HG02763 (cell line): ENCODE results near the gene SLX9.

Experiments used
- ATAC-seq: cut with Tn5 transposase; IDR thresholded peaks from one replicate; pipeline ENCODE4 v1.9.1; 2021; ENCODE audit warnings: mild to moderate bottlenecking, moderate library complexity; ENCODE audit not compliant: unreplicated experiment

Gene SLX9

GRCh38 chr21:44987886-44988606, 48.2 kb downstream of the SLX9 start:
- no peak for ATAC-seq

GRCh38 chr21:44988607-44989536, 49.0 kb downstream of the SLX9 start:
- no peak for ATAC-seq

DNA sequence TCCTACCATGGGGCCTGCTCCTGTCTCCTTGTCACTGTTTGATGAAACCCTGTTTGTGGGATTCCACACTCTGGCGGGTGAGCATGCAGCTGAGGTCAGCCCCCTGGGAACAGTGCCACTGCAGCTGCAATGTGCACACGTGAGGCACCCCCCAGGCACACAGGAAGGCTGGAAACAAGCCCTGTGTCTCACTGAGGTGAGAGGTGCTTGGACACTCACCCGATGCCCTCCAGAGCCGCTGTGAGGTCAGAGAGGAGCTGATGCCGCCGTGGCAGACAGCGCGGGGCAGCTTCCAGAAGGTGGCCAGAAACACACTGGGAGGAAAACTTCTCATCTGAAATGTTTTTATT, 49.7 kb downstream of the SLX9 start:
- ATAC-seq = no peak

DNA sequence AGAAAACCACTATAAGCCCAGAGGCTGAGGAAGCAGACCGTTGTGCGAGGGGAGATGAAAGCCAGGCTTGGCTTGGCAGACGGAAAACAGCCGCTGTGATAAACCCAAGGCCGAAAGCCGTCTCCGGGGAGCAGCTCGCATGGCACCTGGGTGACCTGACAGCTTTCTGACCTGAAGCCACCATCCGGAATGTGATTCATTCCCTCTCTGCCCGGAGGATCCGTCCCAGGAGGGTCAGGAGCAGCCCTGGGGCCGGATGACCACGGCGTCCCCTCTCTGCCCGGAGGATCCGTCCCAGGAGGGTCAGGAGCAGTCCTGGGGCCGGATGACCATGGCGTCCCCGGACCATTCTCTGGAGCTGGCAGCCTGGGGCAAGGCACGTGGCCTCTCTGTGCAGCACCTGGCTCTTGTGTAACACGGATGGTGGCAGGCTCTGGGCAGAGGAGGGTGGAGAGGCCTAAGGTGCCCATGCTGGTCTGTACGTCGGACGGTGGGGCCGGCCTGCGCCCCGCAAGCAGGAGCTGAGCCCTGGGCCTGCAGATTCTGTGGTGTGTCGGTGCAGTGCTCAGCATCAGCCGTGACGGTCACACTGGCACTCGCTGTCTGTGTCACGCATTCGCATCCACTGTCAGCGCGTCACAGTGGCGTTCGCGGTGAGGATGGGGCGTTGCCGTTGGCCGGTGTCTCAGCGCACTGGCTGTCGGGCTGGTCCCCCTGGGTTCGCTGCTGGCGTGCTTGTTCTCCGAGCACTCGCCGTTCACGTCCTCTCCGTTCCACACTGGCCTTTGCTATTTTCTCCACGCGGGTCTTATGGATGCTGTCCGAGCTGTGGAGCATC, 50.3 kb downstream of the SLX9 start:
- no peak for ATAC-seq

- no peak for ATAC-seq
Measured at GRCh38 chr21:44990921-44991320, 51.1 kb downstream of the SLX9 start.

DNA sequence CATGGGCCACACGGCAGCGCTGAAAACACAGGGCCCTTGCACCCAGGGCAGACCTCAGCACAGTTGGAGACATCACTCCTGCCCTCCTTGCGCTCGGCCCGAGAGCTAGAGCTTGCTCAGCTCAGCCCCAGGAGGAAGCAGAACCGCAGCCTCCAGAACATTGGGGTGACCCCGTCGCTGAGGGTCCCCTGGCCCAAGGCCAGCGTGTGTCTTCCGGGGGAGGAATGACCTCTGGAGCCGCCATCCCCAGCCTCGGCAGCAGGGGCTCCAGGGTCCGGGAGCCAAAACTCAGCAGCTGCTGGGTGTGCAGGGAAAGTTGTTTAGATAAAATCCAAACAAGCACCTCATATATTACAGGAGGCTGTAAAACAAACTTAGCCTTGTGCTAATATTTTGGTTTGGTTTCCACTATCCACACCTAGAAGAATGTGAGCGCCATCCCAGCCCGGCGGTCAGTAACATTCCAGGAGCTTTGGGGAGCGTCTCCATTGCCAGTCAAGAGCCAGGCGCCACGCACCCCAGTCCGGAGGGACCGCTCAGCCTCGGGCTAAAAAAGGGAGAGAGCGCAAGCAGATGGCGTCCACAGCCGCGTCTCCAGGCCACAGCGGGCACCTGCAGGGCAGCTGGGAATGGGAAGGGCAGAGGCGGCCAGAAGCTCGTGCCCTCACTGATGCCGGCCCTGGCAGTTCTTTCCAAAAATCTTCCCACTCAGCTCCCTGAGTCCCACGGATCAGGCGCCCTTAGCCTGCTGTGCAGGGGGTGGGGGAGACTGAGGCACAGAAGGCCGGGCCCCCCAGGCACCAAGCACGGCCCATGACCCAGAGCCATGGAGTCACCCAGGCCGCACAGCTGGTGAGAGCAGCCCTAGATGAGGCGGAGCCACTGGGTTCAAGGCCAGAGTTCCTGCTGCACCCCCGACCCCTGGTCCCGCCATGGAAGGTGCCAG, 52.0 kb downstream of the SLX9 start:
- ATAC-seq = no peak

DNA sequence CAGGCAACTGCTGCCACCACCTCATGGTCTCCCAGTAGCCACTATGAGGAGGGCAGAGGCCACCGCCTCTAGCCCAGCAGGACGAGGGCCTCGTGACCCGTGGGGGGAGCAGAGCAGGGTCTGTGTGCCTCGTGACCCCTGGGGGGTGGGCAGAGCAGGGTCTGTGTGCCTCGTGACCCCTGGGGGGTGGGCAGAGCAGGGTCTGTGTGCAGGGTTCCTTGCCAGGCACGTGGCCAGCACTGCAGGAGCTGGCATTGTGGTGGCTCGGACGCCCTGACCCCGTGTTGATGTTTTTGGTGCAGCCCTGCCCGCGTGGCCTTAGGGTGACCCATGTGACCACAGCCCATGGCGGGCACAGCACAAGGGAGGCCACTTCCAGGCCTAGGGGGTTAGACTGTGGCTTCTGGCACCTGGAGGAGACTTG, 52.8 kb downstream of the SLX9 start:
- no peak for ATAC-seq

- no peak for ATAC-seq
Measured at GRCh38 chr21:44993321-44994046, 53.7 kb downstream of the SLX9 start.

DNA sequence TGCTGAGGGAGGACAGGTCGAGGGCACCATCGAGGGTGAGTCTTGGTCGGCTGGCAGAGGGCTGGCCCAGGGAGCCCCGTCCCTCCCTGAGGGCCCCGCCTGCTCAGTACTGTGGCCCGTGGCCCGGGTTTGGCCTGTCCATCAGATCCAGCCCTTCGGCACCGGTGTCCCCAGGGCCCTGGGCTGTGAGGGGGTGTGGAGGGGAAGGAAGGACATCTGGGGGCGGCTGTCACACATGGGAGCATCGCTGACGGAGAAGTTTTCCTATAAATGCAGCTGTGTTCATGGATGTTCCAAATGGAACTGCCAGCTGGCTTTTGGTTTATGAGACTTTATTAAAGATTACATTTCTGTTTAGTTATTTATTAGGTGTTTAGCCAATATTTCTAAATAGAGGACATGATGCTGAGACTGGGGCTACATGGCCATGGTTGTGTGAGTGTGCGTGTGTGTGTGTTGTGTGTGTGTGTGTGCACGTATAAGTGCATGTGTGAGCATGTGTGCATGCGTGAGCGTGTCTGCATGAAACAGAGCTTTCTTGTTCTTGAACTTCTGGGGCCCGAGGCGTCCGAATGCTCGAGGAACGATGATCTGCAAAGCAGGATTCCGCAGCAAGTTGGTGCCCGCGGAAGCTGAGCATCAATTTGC, 54.3 kb downstream of the SLX9 start:
- ATAC-seq = no peak

DNA sequence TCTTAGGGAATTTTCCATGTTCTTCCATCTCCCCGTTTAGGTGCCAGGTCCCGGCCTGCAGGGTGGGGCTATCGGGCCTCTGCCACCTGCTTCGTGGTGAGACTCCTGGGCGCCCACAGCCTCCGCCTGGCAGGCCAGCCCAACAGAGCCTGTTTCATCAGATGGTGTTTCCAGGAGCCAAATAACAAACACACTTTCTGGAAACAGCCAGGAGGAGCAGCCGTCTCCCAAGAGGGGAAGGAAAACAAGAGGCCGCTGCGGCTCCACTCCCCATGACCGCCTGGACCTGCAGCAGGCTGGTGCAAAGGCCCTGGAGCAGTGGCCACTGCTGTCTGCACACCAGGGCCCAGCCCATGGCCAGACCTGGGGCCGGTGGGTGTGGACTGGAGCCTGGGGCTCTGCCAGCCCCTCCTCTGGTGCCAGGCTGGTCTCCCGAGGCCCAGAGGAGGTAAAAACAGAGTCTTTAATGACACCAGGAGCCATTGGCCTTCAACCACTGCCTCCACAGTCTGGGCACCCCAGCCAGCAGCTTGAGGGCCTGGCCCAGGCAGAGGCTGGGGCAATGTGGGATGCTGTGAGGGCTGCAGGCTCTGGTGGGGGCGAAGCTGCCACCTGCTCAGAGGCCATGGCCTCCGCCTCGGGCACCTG, 55.0 kb downstream of the SLX9 start:
- ATAC-seq = no peak

DNA sequence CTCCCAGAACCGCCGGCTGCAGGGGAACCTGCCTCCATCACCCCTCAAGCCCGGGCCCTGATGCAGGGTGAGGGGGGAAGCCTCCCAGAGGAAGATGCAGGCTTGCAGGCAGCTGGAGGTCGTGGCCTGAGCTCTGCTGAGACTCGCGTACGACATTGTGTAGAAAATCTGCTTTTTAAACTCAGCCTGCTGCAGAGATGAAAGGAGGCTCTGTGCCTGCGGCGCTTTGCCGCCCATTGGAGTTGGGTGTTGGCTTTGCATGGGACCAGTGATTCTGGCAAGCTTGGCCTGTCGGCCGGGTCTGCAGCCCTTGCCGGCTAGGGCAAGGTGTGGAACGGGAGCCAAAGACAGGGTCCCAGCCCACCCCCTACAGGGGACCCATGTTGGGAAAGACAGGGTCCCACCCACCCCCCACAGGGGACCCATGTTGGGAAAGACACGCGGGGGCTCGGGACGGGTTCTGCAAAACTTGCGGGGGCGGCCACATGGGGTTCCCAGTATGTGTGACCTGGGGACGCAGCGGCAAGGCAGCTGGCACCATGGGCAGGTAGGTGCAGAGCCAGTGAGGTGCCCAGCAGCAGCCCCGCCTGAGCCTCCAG, 55.6 kb downstream of the SLX9 start:
- no peak for ATAC-seq

DNA sequence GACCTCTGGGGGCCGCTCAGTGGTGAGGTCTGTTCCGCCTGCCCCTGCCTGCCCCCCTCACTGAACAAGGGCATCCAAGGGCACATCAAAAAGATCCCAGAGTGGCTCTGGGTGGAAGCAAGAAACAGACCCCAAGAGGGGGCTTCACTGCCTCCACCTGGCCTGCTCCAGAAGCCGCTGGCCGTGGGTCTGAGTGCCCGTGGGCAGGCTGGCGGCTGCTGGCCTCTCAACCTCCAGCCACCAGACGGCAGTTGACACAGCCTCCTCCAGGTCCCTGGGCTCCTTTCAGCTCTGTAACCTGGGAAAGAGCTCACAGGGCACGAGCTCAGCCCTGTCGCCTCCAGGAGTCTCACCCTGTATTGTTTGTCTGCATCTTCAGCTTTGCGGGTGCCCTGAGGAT, 56.3 kb downstream of the SLX9 start:
- no peak for ATAC-seq

DNA sequence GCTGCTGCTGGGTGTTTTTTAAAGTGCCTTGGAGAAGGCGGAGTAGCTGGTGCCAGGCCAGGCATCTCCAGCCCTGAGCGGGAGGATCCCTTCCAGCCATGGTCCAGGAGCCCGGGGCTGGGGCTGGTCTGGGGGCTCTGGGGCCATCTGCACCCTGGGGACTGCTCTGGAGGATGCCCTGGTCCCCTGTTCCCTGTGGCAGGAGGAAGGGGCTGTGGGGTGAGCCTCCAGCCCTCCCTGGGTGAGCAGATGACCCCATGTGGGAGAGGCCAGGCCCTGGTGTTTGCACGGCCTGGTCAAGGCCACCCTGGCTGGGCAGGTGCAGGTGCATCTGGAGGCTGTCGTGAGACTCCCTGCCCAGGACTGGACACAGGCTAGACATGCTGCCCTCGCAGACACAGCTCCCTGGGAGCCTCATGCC, 56.7 kb downstream of the SLX9 start:
- no peak for ATAC-seq

DNA sequence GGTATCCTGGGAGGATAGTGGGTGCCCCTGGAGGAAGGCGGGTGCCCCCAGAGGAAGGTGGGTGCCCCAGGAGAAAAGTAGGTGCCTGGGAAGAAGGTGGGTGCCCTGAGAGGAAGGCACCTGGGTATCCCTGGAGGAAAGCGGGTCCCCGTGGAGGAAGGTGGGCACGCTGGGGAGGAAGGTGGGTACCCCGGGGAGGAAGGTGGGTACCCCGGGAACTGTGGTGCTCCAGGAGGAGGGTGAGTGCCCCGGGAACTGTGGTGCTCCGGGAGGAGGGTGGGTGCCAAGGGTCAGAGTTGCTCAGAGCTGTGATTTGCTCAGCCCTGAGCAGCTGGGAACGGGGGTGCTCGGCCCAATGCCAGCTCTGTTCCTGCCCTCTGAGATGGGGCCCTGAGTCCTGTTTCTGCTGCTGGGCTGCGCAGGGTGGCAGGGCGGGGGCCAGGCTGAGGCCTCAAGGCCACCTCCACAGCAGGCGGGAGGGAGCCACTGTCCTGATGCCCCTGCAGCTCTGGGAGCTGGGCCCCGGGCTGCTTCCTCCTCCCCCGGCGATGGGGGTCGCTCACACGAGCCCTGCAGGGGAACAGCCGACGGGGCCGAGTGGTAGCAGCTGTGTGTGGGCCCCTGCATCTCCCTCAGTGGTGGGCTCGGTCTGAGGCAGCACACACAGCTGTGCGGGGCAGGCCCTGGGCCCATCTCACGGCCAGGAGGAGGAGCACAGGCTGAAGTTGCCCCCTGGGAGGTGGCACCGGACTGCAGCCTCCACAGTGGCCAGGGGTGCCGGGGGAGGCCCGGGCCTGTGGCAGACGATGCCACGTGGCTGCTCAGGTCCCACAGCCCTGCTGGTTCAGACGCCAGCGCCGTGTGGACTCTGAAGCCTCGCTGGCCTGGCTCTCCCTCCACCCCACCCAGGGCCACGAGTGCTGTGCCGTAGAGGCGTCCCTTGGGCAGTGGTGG, 57.4 kb downstream of the SLX9 start:
- no peak for ATAC-seq

GRCh38 chr21:44998086-44998620, 58.3 kb downstream of the SLX9 start:
- ATAC-seq = no peak

DNA sequence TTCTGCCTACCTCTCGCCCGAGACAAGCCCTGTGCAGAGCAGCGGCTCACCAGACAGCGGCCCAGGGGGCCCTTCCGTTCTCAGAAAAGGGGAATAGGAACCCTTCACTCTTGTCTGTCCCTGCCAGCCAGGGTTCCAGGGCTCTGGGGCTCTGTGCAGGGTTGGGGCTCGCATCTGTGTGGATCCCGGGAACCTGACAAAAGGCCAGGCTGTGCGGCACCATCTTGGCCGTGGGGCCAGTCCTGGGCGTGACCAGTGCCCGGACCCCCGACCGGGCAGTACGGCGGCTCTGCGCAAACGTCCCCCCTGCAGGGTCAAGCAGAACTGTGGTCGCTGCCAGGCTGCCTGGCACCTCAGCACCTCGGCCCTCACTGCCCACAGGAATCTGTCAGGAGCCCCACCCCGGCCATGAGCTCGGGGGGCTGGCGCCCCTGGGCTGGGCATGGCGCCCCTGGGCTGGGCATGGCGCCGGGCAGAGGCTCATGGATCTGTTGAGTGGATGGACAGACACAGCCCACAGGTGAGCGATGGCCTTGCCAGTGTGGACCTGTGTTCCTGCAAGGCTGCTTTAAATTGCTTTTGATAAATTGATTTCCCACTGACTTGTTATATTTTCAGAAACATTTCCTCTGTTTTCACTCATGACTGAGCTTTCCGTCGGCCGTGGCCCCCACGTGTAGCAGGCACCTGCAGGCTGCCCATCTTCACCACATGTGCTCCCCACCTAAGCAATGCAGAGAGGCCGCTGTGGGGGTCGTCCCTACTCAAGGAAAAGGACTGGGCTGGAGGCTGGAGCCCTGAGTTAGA, 59.0 kb downstream of the SLX9 start:
- no peak for ATAC-seq
